Hepatic stellate cell (primary cell): ENCODE results near the gene ZNF410.
A peak's percentile ranks its signal among the peaks of the same experiment; 100 is the strongest.

Experiments
- DNase-seq: peaks from one replicate; pipeline ENCODE4 v3.0.0; 2011; ENCODE audit warnings: low spot score

The ZNF410 gene

DNA sequence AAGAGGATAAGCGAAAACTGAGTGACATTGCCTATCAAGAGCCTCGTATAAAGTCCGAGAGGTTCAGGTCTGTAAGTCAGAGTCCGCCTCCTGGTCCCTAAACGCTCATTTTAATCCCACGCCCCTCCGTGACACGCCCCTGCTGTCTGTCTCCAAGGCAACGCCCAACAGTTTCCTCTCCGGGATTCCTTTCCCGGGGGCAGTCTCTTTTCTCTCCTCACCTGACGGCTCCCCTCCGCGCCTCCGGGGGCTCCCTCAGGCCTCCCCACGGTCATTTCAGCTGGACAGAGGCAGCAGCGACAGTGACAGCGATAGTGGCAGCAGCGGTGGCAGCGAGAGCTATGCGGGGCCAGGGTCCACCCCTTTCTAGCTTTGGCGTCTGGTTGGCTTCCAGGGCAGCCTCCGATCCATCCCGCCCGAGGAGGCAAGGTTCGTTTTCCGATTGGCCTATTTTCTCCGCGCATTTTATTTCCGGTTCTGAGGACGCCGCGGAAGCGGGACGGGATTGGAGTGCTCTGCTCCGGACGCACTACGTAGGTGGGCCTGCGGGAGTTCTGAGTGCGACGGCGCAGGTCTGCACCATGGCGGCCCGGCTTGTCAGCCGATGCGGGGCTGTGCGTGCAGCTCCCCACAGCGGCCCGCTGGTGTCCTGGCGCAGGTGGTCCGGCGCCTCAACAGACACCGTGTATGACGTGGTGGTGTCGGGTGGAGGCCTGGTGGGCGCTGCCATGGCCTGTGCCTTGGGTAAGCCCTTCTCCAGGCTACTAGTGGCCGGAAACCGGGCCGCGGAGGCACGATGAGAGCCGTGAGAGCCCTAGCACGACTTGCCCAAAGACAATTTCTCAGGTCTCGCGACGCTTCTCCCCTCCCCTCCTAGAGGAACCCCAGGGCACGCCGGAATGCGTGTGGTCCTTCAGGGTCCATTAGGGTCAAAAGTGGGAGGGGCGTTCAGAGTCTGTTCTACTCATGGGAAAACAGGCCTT lies 63.4 kb downstream of the ZNF410 start, which contains the start of the genes COQ6 and FAM161B:
TSS of gene COQ6 (plus strand) at position 551 of the 983 bp plus-strand sequence. CDS start at position 582, 31 bp downstream.
TSS of gene FAM161B (minus strand) at position 343 of the 983 bp plus-strand sequence. CDS start at position 275, 68 bp downstream.
- DNase-seq: peak; percentile 95

DNA sequence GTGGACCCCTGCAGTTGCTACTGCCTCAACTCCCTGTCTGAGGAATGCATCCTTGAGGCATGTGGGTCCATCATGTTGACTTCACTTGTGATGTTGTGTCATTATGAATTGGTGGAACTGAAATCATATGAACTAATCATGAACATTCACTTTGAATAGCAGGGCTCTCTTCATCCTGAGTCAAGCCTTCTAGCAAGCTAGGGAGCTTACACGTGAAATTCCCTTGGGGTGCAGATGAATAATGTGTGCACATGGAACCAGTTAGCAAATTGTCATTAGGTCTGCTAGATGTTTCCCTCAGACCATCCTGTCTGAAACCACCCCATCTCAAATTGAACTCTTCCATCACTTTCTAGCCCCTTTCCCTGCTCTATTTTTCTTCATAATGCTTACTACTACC lies 67.1 kb downstream of the ZNF410 start:
- DNase-seq: no peak

DNA sequence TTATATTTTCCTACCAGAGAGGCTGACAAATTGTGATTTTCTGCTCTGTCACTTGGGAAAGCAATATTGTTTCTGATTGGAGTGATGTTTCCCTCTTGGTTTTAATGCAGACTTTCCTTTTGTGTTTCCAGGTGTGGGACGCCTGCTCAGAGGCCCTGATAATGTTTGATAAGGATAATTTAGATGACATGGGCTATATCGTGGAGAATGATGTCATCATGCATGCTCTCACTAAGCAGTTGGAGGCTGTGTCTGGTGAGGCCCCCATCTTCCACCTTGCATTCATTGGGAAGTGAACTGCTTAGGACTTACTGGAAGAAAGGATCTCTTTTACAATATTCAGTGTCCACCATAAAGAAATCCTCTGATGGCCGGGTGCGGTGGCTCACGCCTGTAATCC lies 69.0 kb downstream of the ZNF410 start:
- DNase-seq: no peak

DNA sequence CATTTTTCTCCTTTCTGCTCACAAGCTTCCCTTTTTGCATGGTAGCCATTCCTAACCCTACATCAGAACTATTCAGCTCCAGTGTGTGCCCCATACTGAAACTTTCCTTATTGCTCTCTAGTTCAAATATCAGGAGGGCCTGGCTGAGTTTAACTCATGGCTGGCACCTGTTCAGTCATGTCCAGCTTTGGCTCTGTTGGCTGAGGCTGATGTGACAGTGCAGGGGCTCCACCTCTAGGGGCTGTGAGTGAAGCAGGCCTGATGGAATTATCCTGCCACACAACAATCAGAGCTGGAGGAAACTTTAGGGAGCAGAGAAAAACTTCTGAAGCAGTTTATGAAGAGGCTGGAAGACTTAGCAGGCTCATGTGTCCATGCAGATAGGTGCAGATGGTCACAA lies 71.9 kb downstream of the ZNF410 start:
- DNase-seq: no peak

DNA sequence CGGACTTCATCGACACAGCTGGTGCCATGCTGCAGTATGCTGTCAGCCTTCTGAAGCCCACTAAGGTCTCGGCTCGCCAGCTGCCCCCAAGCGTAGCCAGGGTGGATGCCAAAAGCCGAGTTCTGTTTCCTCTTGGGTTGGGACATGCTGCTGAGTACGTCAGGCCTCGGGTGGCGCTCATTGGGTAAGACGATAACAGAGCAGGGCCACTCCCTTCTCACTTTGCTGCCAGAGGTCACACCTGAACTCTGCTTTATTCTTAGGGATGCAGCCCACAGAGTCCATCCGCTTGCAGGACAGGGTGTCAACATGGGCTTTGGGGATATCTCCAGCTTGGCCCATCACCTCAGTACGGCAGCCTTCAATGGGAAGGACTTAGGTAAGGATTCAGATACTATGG lies 74.5 kb downstream of the ZNF410 start:
- DNase-seq: no peak

DNA sequence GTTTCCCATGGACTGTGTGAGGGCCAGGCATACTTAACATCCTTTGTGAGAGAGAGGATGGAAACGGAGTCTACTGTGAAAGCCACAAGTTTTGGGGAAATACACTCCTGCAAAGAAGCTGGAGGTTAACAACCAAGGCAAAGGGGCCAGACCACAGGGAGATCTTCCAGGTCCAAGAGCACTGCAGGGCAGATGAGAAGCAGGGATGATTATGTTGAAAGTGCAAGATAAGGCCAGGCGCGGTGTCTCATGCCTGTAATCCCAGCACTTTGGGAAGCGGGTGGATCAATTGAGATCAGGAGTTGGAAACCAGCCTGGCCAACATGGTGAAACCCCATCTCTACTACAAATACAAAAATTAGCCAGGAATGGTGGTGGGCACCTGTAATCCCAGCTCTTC lies 78.6 kb downstream of the ZNF410 start:
- DNase-seq: no peak

DNA sequence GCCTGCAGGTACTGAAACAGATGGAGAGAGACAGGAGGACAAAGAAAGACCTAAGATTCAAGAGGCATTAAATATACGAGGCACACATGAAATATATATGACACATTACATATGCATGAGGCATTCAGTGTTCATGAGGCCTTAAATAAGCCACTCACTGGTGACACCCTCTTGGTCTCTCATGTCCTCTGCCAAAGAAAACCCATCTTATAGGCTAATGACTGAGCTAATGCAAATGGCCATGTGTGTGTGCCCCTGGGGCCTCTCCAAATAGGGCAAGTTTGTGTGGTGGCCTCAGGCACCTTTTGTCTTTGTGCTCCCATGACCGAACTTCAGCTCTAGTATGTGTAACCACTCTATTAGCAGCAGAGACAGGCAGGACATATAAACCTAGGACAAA lies 82.2 kb downstream of the ZNF410 start:
- no peak for DNase-seq

DNA sequence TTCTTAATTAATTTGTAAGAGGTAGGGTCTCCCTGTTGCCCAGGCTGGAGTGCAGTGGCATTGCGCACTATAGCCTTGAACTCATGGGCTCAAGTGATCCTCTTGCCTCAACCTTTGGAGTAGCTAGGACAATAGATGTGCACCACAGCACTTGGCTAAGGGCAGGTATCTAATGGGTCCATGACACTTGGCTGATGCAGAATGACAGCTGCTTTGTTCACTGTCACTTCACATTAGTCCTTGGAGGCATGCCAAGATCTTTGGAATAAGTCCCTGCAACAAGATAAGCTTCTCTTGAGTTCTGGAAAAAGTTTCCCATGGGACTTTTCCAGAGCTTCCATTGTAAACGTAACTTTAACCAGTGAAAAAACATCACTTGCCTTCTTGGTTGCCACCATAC lies 86.8 kb downstream of the ZNF410 start:
- no peak for DNase-seq

DNA sequence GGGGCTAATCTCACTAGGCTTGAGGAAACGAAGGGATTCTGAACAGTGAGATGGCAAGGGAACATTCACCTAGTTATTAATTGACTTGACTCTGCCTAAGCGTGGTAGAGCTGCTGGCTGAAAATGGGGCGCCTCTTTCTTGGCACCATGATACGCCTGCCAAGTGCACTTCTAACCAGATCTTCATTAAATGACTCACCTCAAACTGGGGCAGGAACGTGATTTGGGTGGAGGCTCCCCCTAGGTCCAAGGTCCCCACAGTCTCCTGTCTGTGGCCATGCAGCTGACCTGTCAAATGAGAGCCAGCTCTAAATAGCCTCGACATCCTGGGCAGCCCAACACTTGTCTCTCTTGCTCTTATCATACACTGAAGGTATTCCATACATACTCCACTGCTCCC lies 89.5 kb downstream of the ZNF410 start:
- DNase-seq: no peak

DNA sequence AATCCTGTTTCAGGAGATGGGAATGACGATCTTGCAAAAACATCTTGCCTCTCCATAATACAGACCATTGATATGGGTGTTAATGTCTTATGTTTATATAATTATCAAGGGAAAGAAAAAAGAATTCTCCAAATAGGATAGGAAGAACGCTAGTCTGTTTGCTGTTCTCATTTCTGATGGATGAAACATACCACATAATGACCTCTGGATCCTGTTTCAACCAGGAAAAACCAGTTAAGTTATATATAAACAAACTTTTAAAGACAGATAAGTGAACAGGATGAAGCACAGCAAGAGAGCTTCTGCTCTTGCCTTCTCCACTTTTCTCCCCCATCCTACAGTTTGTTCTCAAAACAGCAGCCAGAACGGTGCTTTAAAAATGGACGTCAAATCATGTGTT lies 91.2 kb downstream of the ZNF410 start:
- peak; percentile 19 for DNase-seq
